GM12878 (cell line): ENCODE data around the gene CACNA1H. TPM values are rescaled to one million over a fixed set of nuclear protein-coding genes. Genes with fewer than 3 reads are reported as not detected.
"Not testable (repeated sequence)": the region's sequence is repeated elsewhere in the genome, so short reads cannot be mapped to it uniquely, and the experiment has no call there.

Source experiments
- ATAC-seq: fragments of 200-7000 bp; cut with Tn5 transposase; 3 replicates; pipeline ENCODE4 v1.9.1; 2020; ENCODE audit warnings: mild to moderate bottlenecking, moderate library complexity
- BruUV-seq: library from RNA; stranded (reverse); fragments of 400-500 nt; replicated peaks from 2 replicates; lab custom pipeline; 2021; lab: Mats Ljungman, UMichigan
- CTCF ChIA-PET: fragments of 300-600 bp; sonication (Branson Sonifier 250); formaldehyde crosslinking; extraction: SDS; loops from one replicate; lab custom pipeline; 2021; ENCODE audit warnings: inconsistent platforms; lab: Yijun Ruan, JAX
- POLR2A ChIA-PET: fragments of 350-600 bp; formaldehyde crosslinking; extraction: SDS; loops from one replicate; lab custom pipeline; 2021; ENCODE audit warnings: inconsistent platforms; lab: Charles Lee
- RAD21 ChIA-PET: fragments of 300-600 bp; sonication (Branson Sonifier 250); formaldehyde crosslinking; loops from one replicate; lab custom pipeline; 2023; ENCODE audit warnings: antibody characterized with exemption; ENCODE audit not compliant: unreplicated experiment; lab: Charles Lee
- SMC1A ChIA-PET: fragments of 300-600 bp; sonication (Branson Sonifier 250); formaldehyde crosslinking; loops from one replicate; lab custom pipeline; 2023; ENCODE audit not compliant: unreplicated experiment, uncharacterized antibody; lab: Charles Lee
- DNase-seq: peaks from one replicate; pipeline ENCODE4 v3.0.0-alpha.2; 2011; ENCODE audit warnings: low read depth, low spot score
- FAIRE-seq: peaks from 3 replicates; lab custom pipeline; 2011; peaks lifted over from hg19 to GRCh38; lab: Jason Lieb, UNC
- H2AFZ ChIP-seq: 2 replicates; pipeline ENCODE4 v1.6.0; 2011; ENCODE audit warnings: low read depth, low read length, control low read depth; ENCODE audit not compliant: control insufficient read depth
- H3K27ac ChIP-seq: 2 replicates; pipeline ENCODE4 v1.5.1; 2011; ENCODE audit warnings: control low read depth; ENCODE audit not compliant: control insufficient read depth, insufficient read depth
- H3K27me3 ChIP-seq, 2 experiments: replicated peaks in 1 of 2; 2 replicates each; pipeline versions ENCODE4 v1.6.0 to v1.6.1; 2011; ENCODE audit warnings: low read length in 1 of 2; ENCODE audit not compliant: control insufficient read depth in 2 of 2, insufficient read depth in 2 of 2
- H3K36me3 ChIP-seq, 2 experiments: 2 replicates each; pipeline ENCODE4 v1.5.1; 2011; ENCODE audit warnings: low read length in 1 of 2; ENCODE audit not compliant: control insufficient read depth in 2 of 2, insufficient read depth in 2 of 2
- H3K4me1 ChIP-seq: 2 replicates; pipeline ENCODE4 v1.6.1; 2011; ENCODE audit warnings: mild to moderate bottlenecking, low read length, moderate library complexity, mixed read lengths; ENCODE audit not compliant: control insufficient read depth, insufficient read depth
- H3K4me2 ChIP-seq: 2 replicates; pipeline ENCODE4 v1.6.0; 2011; ENCODE audit warnings: control low read depth; ENCODE audit not compliant: control insufficient read depth, insufficient read depth
- H3K4me3 ChIP-seq: fragments of 200-600 bp; sonication (generic); 2 replicates; pipeline ENCODE4 v1.5.1; 2016
- H3K79me2 ChIP-seq: 2 replicates; pipeline ENCODE4 v1.6.0; 2011; ENCODE audit warnings: low read length; ENCODE audit not compliant: control insufficient read depth, insufficient read depth
- H3K9ac ChIP-seq: 2 replicates; pipeline ENCODE4 v1.8.0; 2011; ENCODE audit warnings: low read length, control low read depth, mixed read lengths; ENCODE audit not compliant: control insufficient read depth, insufficient read depth
- H3K9me3 ChIP-seq: replicated peaks from 3 replicates; pipeline ENCODE4 v1.5.1; 2011; ENCODE audit warnings: mild to moderate bottlenecking, low read length; ENCODE audit not compliant: control insufficient read depth, insufficient read depth
- H4K20me1 ChIP-seq: 2 replicates; pipeline ENCODE4 v1.6.0; 2011; ENCODE audit not compliant: control insufficient read depth, insufficient read depth
- ASH2L ChIP-seq: fragments of 300-600, 200-600 bp; sonication (generic); IDR thresholded peaks from 2 replicates; pipeline ENCODE4 v1.6.1; 2017; ENCODE audit warnings: low read depth, mild to moderate bottlenecking, borderline replicate concordance
- PML ChIP-seq: IDR thresholded peaks from 2 replicates; pipeline ENCODE4 v1.6.1; 2012; ENCODE audit warnings: low read length, inconsistent platforms
- WGBS: methylation state at CpG from one replicate; pipeline ENCODE4 v1.1.6; 2016; ENCODE audit warnings: low lambda C conversion rate; ENCODE audit not compliant: insufficient replicate concordance, insufficient coverage; ENCODE audit errors: missing lambda C conversion rate; 5-methylcytosine and 5-hydroxymethylcytosine counted together
- in situ Hi-C: fragments of 300-500 bp; cut with MboI; formaldehyde crosslinking; loops from 9 replicates; pipeline ENCODE4 v1.14.3; 2018; ENCODE audit warnings: mixed read lengths
- intact Hi-C: fragments of 100-400 bp; cut with micrococcal nuclease; formaldehyde crosslinking; loops from one replicate; pipeline ENCODE4 v1.14.2; 2022; ENCODE audit not compliant: unreplicated experiment
- polyA plus RNA-seq, 11 experiments: library from polyadenylated mRNA; depleted of rRNA in 4 of 11; unstranded in 6 of 11; stranded (reverse) in 5 of 11; fragments of >200 nt; fragmentation: Nextera tagmentation in 4 of 11; fragmentation: Illumina TruSeq in 1 of 11; extraction: Ambion mirVana in 4 of 11; extraction: Trizol in 1 of 11; gene quantifications; 1 replicate in 1 of 11; 2 replicates in 10 of 11; pipeline versions ENCODE4 v1.2.1 to v1.2.3, GENCODE V29; 2011 to 2016; ENCODE audit warnings: inconsistent platforms in 2 of 11, missing spikeins in 2 of 11, low read depth in 1 of 11
- total RNA-seq, 4 experiments: library from RNA; depleted of rRNA in 3 of 4; stranded (reverse); fragments of >200 nt in 3 of 4; fragmentation: Illumina TruSeq in 1 of 4; extraction: Trizol in 1 of 4; gene quantifications; 2 replicates each; pipeline versions ENCODE4 v1.2.1 to v1.2.3, GENCODE V29; 2013 to 2021
- TF ChIP-seq, protein P1 (sequence below): IDR thresholded peaks from 2 replicates; pipeline ENCODE4 v1.6.1; 2012; ENCODE audit warnings: low read depth, low read length, improper control_type of control experiment
- TF ChIP-seq, protein P2 (sequence below): fragments of 450-650 bp; IDR thresholded peaks from 2 replicates; pipeline ENCODE4 v1.6.1; 2017; ENCODE audit warnings: antibody characterized with exemption, mild to moderate bottlenecking, moderate library complexity

Gene CACNA1H
- total and polyA plus RNA-seq, 10 of the 15 experiments (the other 5 are each of a cell fraction or from before 2014, with no cell fraction given), result 0.03 to 0.54 TPM; not detected in 8

GRCh38 chr16:1184980-1185379, 32.1 kb downstream of the CACNA1H start:
- ChIA-PET RAD21 (no interaction called here), SMC1A (no interaction called here), CTCF (no interaction called here), POLR2A (no interaction called here)
- H4K20me1 ChIP-seq, result no peaks in the 10 kb centered on the region
- BruUV-seq, result no TSS peak
- no peak overlapping the region for H3K4me2 ChIP-seq
- H3K9ac ChIP-seq, result no peak overlapping the region
- no peaks in the 10 kb centered on the region for H3K4me1 ChIP-seq
- DNase-seq (no peak), FAIRE-seq (no peak), ATAC-seq (no peak)
- no peak overlapping the region for H2AFZ ChIP-seq
- TF ChIP-seq, protein P1, sequence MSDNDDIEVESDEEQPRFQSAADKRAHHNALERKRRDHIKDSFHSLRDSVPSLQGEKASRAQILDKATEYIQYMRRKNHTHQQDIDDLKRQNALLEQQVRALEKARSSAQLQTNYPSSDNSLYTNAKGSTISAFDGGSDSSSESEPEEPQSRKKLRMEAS, result no peak
- TF ChIP-seq ASH2L (no peak), PML (no peak)
- TF ChIP-seq, protein P2, sequence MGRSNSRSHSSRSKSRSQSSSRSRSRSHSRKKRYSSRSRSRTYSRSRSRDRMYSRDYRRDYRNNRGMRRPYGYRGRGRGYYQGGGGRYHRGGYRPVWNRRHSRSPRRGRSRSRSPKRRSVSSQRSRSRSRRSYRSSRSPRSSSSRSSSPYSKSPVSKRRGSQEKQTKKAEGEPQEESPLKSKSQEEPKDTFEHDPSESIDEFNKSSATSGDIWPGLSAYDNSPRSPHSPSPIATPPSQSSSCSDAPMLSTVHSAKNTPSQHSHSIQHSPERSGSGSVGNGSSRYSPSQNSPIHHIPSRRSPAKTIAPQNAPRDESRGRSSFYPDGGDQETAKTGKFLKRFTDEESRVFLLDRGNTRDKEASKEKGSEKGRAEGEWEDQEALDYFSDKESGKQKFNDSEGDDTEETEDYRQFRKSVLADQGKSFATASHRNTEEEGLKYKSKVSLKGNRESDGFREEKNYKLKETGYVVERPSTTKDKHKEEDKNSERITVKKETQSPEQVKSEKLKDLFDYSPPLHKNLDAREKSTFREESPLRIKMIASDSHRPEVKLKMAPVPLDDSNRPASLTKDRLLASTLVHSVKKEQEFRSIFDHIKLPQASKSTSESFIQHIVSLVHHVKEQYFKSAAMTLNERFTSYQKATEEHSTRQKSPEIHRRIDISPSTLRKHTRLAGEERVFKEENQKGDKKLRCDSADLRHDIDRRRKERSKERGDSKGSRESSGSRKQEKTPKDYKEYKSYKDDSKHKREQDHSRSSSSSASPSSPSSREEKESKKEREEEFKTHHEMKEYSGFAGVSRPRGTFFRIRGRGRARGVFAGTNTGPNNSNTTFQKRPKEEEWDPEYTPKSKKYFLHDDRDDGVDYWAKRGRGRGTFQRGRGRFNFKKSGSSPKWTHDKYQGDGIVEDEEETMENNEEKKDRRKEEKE, result no peak
- H3K27me3 ChIP-seq, result no peaks in the 10 kb centered on the region
- in situ Hi-C loops, result no loop called here
- no peak overlapping the region for H3K27ac ChIP-seq
- 76% methylated on average over 18 of the region's 18 CpGs for WGBS
- intact Hi-C loops, result no loop called here
- H3K36me3 ChIP-seq, result no peaks in the 10 kb centered on the region
- no peak overlapping the region for H3K4me3 ChIP-seq
- H3K9me3 ChIP-seq, result no peaks in the 10 kb centered on the region; the same call in 2 of the 3 replicates
- no peaks in the 10 kb centered on the region for H3K79me2 ChIP-seq

DNA sequence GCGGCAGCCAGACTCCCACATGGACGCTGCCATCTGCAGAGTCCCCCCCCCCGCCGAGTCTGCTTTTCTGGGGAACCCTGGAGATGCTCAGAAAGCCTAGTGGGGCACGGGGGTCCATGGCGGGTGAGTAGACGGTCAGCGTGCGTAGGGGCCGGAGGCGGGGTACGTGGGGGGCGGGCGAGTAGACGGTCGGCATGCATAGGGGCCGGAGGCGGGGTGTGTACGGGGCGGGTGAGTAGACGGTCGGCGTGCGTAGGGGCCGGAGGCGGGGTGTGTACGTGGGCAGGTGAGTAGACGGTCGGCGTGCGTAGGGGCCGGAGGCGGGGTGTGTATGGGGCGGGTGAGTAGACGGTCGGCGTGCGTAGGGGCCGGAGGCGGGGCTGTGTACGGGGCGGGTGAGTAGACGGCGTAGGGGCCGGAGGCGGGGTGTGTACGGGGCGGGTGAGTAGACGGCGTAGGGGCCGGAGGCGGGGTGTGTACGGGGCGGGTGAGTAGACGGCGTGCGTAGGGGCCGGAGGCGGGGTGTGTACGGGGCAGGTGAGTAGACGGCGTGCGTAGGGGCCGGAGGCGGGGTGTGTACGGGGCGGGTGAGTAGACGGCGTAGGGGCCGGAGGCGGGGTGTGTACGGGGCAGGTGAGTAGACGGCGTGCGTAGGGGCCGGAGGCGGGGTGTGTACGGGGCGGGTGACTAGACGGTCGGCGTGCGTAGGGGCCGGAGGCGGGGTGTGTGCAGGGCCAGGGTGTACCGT, 32.7 kb downstream of the CACNA1H start:
- WGBS, result 71% methylated on average over 37 of the region's 86 CpGs
- H3K79me2 ChIP-seq, ATAC-seq, RAD21 ChIA-PET, H2AFZ ChIP-seq, H3K4me2 ChIP-seq, H3K9me3 ChIP-seq, H3K27me3 ChIP-seq, H3K27ac ChIP-seq, H3K4me3 ChIP-seq, FAIRE-seq, SMC1A ChIA-PET, BruUV-seq, H3K36me3 ChIP-seq, H4K20me1 ChIP-seq, intact Hi-C loops, POLR2A ChIA-PET, in situ Hi-C loops, CTCF ChIA-PET, DNase-seq, H3K9ac ChIP-seq, H3K4me1 ChIP-seq: not testable (repeated sequence)
